ENCODE results near the gene MDN1. TPM values are rescaled to one million over a fixed set of nuclear protein-coding genes. Genes with fewer than 3 reads are reported as not detected.

MDN1 gene
- total and polyA plus RNA-seq, 2 of the 13 experiments (the other 11 are each of a cell fraction or from before 2014, with no cell fraction given) = 18.8 to 52.9 TPM

DNA sequence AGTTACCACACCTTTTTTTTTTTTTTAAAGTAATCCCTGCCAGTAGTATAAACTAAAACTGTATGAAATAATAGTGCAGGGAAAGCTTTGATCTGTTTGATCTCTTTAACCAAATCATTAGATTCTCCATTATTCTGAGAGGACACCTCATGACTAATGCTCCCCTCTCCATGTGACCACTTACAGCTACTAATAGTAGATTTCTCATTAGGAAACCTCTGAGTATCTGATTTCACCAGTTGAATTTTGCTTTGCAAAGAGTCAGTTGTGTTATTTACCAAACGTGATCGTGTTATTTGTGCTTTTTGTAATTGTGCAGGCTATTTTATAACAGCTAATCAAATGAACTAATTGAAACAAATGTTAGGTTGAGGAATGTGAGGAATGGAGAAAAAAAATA lies 22.6 kb upstream of the MDN1 start (continued):
- TF ChIP-seq MAZ (IDR thresholded peaks at IDR 0.05; ENCODE audit: borderline replicate concordance, low read depth, low read length) (no peak), MAZ (CRISPR knock-in tag; IDR thresholded peaks at IDR 0.05; ENCODE audit: low read depth) (no peak)

DNA sequence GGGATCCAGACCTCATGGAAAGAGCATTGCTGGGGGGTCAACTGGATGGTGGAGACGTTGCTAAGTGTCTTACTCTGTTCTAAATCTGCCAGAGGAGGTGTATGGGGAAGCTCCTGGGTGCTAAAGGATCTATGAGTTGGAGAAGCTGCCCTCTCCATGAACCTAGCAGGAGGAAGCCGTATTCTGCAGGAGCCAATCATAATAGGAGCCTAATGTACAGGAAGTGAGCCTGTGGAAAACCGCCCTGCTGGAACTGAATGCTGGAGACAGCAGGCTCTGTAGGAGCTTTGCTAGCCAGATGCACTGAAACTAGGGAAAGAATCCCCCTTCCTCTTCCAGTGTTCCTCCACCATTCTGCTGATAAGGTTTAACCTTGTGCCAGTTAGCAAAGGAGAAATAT lies 20.9 kb upstream of the MDN1 start:
- no peak for FAIRE-seq
- ATAC-seq = peak; percentile 44; the same call in 2 of the 3 replicates
- POLR2A ChIA-PET = no interaction called here
- H4K20me1 ChIP-seq (ENCODE audit: insufficient read depth, low read length) = no peaks in the 10 kb centered on the region
- no peaks in the 10 kb centered on the region for H3K27me3 ChIP-seq (ENCODE audit: control insufficient read depth in 1 of 2, insufficient read depth in 2 of 2, low read length in 2 of 2)
- no peak overlapping the region for H3K4me3 ChIP-seq (replicated peaks in 1 of 3; ENCODE audit: insufficient read depth in 1 of 3, low read depth in 2 of 3, low read length in 3 of 3)
- peaks cover 9% of the 10 kb centered on the region for H3K79me2 ChIP-seq (ENCODE audit: insufficient read depth, low read length)
- peaks cover 14% of the 10 kb centered on the region for H3K4me1 ChIP-seq (ENCODE audit: insufficient read depth, low read length)
- no peak for TF ChIP-seq ZNF34 (CRISPR knock-in tag; IDR thresholded peaks at IDR 0.05; ENCODE audit: borderline replicate concordance)
- TF ChIP-seq U2AF1 (optimal IDR thresholded peaks at IDR 0.05; ENCODE audit: low read depth, low read length) = no peak
- TF ChIP-seq TCF12 (IDR thresholded peaks at IDR 0.05) = no peak
- TF ChIP-seq TCF12 (CRISPR knock-in tag; IDR thresholded peaks at IDR 0.05) = no peak
- TF ChIP-seq ZNF598 (CRISPR knock-in tag; IDR thresholded peaks at IDR 0.05; ENCODE audit: borderline replicate concordance) = no peak
- no peak for TF ChIP-seq ETV5 (CRISPR knock-in tag; IDR thresholded peaks at IDR 0.05; ENCODE audit: borderline replicate concordance)
- no peak for TF ChIP-seq ZNF781 (CRISPR knock-in tag; IDR thresholded peaks at IDR 0.05; ENCODE audit: borderline replicate concordance, not compliant biosample characterization)
- no peak for TF ChIP-seq SP1 (IDR thresholded peaks at IDR 0.05)
- TF ChIP-seq SP1 (CRISPR knock-in tag; IDR thresholded peaks at IDR 0.05) = no peak
- TF ChIP-seq, protein P1, sequence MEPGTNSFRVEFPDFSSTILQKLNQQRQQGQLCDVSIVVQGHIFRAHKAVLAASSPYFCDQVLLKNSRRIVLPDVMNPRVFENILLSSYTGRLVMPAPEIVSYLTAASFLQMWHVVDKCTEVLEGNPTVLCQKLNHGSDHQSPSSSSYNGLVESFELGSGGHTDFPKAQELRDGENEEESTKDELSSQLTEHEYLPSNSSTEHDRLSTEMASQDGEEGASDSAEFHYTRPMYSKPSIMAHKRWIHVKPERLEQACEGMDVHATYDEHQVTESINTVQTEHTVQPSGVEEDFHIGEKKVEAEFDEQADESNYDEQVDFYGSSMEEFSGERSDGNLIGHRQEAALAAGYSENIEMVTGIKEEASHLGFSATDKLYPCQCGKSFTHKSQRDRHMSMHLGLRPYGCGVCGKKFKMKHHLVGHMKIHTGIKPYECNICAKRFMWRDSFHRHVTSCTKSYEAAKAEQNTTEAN (CRISPR knock-in tag; conservative IDR thresholded peaks at IDR 0.05) = no peak
- TF ChIP-seq RAD51 (IDR thresholded peaks at IDR 0.05; ENCODE audit: borderline replicate concordance) = no peak
- no peak for TF ChIP-seq SALL1 (CRISPR knock-in tag; IDR thresholded peaks at IDR 0.05)
- TF ChIP-seq ZNF572 (CRISPR knock-in tag; IDR thresholded peaks at IDR 0.05) = no peak
- TF ChIP-seq, protein P2, sequence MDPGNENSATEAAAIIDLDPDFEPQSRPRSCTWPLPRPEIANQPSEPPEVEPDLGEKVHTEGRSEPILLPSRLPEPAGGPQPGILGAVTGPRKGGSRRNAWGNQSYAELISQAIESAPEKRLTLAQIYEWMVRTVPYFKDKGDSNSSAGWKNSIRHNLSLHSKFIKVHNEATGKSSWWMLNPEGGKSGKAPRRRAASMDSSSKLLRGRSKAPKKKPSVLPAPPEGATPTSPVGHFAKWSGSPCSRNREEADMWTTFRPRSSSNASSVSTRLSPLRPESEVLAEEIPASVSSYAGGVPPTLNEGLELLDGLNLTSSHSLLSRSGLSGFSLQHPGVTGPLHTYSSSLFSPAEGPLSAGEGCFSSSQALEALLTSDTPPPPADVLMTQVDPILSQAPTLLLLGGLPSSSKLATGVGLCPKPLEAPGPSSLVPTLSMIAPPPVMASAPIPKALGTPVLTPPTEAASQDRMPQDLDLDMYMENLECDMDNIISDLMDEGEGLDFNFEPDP (CRISPR knock-in tag; conservative IDR thresholded peaks at IDR 0.05) = no peak
- TF ChIP-seq NFYC (CRISPR knock-in tag; IDR thresholded peaks at IDR 0.05) = no peak
- TF ChIP-seq, protein P3, sequence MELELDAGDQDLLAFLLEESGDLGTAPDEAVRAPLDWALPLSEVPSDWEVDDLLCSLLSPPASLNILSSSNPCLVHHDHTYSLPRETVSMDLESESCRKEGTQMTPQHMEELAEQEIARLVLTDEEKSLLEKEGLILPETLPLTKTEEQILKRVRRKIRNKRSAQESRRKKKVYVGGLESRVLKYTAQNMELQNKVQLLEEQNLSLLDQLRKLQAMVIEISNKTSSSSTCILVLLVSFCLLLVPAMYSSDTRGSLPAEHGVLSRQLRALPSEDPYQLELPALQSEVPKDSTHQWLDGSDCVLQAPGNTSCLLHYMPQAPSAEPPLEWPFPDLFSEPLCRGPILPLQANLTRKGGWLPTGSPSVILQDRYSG (CRISPR knock-in tag; IDR thresholded peaks at IDR 0.05) = no peak
- TF ChIP-seq, protein P4, sequence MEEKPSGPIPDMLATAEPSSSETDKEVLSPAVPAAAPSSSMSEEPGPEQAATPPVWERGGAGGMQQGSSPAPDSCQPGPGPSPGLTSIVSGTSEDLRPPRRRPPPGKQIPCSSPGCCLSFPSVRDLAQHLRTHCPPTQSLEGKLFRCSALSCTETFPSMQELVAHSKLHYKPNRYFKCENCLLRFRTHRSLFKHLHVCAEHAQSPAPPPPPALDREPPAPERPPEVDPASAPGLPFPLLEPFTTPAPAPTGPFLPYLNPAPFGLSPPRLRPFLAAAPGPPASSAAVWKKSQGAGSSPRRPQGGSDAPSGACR (CRISPR knock-in tag; IDR thresholded peaks at IDR 0.05) = no peak
- no peak for TF ChIP-seq NPAS2 (CRISPR knock-in tag; IDR thresholded peaks at IDR 0.05; ENCODE audit: borderline replicate concordance)
- TF ChIP-seq ZNF24 (IDR thresholded peaks at IDR 0.05) = no peak
- H2AFZ ChIP-seq (ENCODE audit: low read length) = no peak overlapping the region
- H3K27ac ChIP-seq (ENCODE audit: extremely low read length, insufficient read depth, low read length) = no peak overlapping the region
- no peak overlapping the region for H3K4me2 ChIP-seq (ENCODE audit: low read depth, low read length)
- in situ Hi-C loops (cut with HindIII; ENCODE audit: extremely low pct_ligation_motif_present, low pct_unique_long_range_greater_than_20kb) = no loop called here
- 98% methylated on average over 3 of the region's 3 CpGs for WGBS (ENCODE audit: low lambda C conversion rate)
- CTCF ChIA-PET (ENCODE audit: low intra/inter-chr PET ratio, low total read pairs) = no interaction called here
- no TSS peak for BruUV-seq (replicated peaks)
- intact Hi-C loops (cut with micrococcal nuclease; ENCODE audit: unreplicated experiment) = no loop called here
- no peak overlapping the region for H3K9ac ChIP-seq (ENCODE audit: insufficient read depth, low read depth, low read length)
- H3K36me3 ChIP-seq (replicated peaks in 1 of 2; ENCODE audit: control insufficient read depth in 1 of 2, insufficient read depth in 2 of 2, low read length in 2 of 2) = peaks cover 0 to 6% of the 10 kb centered on the region in 2 experiments; a peak in 2 of 5 replicates
- no peak for DNase-seq (ENCODE audit: low spot score)
- no peaks in the 10 kb centered on the region for H3K9me3 ChIP-seq (ENCODE audit: low read length)

Measured in HepG2 (cell line).